Measurements from ENCODE around the gene B4GALT4.

The B4GALT4 gene

DNA sequence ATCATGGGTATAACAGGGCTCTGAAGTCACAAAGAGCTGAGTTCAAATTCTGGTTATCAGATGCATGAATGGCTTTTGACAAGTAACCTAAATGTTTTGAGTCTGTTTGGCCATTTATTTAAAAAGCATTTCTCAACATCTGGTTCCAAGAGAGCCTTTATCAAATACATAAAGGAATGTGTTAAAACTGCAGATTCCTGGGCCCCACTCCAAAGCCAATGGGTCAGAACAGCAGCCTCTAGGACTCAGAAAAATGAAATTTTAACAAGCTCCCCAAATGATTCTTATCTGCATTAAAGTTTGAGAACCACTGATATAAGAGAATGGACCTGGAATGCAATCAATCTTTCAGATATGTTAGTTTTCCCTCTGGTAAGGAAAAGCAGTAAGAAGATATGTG, 3.4 kb downstream of the B4GALT4 start:
- DNase-seq (ENCODE audit: low read depth in 1 of 2, low spot score in 1 of 2): no peak

DNA sequence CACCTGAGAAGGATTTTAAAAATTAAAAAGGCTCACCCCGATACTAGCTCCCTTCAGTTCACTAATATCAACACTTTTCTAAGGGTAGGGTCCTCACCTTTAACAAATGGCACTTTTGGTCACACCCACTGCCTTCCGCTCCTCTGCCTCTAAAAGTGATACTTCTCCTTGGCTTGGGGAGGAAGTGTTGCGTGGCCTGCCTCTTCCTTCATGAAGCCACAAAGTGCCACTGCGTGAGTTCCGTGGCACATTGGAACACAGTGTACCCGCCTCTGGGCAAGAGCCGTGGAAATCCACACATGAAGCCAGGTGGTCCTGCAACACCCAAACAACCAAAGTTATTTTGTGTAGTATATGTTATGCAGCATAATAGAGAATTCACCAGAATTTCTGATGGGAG, 3.9 kb downstream of the B4GALT4 start:
- no peak for DNase-seq (ENCODE audit: low read depth in 1 of 2, low spot score in 1 of 2)

DNA sequence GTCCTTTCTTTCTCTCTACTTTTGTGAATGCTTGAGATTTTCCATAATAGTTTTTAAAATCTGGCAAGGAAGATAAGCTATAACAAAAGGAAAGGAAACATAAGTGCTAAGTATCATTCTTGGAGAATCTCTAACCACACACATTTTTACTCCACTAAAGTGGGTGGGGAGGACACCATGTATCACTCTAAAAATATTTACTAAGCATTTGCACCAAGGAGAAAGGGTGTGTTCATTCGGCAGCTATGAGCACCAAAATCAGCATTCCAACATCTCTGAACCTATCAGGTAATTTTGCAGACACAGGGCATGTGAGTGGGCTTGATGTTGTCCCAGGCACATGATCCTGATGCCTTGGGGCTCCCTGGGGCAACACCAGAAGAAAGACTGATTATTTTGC, 5.5 kb downstream of the B4GALT4 start:
- DNase-seq (ENCODE audit: low read depth in 1 of 2, low spot score in 1 of 2): no peak

DNA sequence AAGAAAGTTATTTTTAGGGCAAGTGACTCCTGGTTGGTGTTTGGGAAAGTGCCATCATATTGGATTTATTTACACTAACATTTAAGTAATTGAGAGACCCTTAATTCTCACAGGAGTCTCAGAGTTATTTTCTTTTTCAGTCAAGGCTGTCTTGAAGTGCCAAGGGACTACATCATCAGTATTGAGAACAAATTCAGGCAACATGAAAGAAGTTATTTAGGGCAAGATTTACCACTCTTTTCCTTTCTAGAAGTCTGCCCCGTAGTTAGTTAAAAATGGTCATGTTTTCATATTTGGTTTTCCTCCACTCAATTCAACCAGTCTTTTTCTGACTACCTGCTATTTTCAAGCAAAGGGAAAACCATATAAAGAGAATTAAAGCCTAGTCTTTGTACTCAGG, 6.1 kb downstream of the B4GALT4 start:
- DNase-seq (ENCODE audit: low read depth in 1 of 2, low spot score in 1 of 2): no peak

DNA sequence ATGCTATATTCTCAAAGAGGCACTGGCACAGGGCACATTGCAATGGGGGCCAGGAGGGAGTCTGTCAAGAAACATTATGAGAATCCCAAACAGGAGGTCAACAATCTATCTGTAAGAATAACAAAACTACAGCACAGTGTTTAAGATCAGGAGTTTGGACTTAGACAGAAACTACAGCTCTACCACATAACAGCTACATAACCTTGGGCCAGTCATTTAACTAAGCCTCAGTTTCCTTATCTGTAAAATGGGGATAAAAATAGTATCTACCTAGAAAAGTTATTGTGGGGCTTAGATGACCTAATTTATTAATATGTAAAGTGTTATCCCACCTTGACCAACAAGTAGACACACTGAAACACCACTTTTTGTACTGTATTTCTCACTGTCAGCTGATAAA, 9.9 kb downstream of the B4GALT4 start:
- DNase-seq (ENCODE audit: low read depth in 1 of 2, low spot score in 1 of 2): no peak

DNA sequence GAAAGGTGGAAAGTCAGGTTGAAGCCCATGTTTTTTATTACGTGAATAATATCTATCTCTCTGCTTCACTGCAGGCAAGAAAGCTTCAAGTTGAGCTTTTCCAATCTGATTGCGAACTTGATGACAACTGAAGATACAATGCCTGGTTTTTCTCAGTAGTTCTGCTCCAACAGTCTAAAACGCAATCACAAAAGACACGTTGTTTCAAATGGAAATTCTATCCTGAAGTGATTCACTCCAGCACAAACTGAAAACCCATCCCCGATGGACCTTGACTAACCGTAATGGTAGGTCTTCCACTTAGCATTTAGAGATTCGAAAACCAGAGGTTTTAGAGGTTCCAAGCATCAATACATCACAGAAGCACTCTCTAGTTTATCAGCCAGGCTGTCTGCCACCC, 10.6 kb downstream of the B4GALT4 start:
- no peak for DNase-seq (ENCODE audit: low read depth in 1 of 2, low spot score in 1 of 2)

DNA sequence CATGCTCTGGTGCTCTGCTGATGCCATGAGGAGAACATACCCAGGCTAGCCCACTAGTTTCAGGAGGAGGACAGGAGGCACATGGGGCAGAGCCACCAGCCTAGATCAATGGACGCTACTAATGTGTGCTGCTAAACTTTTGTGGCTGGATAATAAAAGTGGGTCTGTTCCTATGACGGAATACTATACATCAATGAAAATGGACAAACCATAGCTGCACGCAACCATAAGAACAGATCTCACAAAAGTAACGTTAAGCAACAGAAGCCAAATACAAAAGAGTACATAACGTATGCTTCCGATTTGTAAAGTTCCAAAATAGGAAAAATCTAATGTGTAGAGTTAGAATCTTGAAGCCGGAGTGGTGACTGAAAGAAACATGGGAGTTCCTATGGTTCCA, 11.5 kb downstream of the B4GALT4 start:
- DNase-seq (ENCODE audit: low read depth in 1 of 2, low spot score in 1 of 2): no peak

DNA sequence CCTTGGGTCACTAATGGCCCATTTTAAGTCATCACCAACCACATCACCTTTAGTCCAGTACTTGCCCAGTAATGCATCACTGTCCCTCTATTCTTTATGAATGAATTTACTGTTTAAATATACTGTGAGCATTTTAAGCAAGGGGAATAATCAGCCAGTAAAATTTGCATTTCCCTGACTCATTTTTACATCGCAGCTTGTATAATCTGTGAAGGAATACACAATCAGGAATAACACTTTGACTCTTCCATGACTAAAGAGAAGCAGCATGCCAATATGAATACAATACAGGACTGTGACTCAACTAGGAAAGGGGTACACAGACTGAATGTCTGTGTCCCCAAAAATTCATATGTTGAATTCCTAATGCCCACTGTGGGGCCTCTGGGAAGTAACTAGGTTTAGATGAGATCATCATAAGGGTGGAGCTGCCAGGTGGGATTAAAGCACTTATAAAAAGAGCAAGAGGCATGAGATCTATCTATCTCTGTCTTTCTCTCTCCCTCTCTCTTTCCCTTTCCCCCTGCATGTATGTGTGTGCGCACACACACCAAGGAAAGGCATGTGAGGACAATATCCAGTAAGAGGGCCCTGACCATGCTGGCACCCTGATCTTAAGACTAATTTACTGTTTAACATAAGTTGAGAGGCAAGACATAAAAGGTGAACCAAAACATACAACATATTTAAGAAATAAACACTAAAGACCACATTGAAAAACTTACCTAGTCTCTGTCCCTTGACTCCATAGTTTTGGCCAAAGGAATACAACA, 12.1 kb downstream of the B4GALT4 start:
- DNase-seq (ENCODE audit: low read depth in 1 of 2, low spot score in 1 of 2): no peak

DNA sequence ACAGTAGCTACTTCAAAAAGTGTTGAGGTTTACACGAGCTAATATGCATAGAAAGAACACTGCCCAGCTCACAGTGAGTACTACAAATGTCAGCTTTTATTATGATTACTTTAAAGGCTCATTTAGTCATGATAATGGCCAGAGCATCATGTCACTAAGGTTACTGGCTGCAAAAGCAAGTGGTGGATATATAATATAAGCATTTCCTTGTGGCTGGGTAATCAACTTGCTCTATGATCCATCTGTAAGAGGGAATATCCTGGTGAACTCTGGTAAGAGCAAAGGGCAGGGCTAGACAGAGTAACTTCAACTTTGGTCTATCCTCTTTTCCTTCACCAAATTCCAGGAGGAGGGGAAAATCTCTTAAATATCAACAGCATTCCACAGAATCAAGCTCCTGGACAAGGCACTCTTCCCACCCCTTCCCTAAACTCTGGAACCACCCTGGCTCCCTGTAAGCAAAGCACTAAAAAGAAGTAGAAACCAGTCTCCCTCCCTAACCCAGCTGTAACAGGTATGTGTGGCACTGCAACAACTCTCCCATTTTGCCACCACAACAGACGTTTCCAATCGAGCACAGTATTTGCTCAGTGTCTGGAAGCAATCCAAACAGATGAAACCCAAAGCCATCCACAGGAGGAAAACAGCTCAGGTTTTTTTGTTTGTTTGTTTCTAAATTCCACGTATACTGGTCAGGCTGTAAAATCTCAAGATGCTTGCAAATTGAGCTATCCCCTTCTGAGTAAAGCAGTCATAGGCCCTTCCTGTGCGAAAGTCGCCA, 13.4 kb downstream of the B4GALT4 start:
- DNase-seq (ENCODE audit: low read depth in 1 of 2, low spot score in 1 of 2): no peak

DNA sequence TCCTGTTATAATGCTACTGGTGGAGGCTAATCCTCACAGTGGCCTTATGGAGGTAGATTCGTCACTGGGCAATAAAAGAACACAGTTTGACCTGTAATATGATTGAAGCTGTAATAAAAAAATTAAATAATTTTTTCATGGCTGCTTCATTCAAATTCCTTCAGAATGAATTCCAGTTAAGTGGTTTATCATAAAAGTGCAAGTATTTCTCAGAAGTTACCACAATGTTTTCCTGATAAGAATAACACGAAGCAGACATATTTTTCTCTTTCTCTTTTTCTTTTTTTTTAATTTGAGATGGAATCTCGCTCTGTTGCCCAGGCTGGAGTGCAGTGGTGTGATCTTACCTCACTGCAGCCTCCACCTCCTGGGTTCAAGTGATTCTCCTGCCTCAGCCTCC, 15.6 kb downstream of the B4GALT4 start:
- no peak for DNase-seq (ENCODE audit: low read depth in 1 of 2, low spot score in 1 of 2)

DNA sequence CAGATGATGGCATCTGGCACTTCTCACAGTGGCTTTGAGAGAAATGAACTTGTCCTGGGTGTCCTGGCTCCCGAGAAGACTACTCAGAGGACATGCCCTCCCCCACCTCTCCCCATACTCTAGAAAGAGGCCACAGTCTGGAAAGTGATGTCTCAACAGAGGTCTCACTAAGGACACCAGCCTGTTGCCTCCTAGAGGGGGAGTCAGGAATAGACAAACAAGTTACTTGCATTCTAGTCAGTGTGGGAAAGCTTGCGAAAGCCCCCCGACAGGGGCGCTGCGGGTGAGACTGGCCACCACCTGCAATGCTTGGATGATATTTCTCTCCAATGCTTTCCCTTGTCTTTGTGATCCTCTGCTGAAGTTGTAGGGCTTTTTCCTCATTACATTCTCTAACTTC, 17.2 kb downstream of the B4GALT4 start:
- no peak for DNase-seq (ENCODE audit: low read depth in 1 of 2, low spot score in 1 of 2)

DNA sequence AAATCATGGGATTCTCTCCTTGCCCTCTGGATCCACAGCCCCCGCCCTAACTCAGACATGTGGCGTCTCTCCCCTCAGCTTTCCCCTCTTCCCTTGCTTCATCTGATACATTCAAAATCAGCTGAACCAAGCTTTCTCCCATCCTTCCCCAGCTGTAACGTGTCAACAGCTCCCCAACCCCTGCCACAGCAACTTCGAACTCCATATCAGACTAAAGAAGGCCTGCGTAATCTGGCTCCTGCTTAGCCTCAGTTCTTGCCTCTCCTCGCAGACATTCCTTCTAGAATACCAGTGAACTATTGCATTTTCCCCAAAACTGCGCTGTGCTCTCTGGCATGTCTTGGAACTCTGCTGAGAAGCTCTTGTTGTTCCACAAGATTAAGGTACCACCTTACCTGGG, 18.3 kb downstream of the B4GALT4 start:
- DNase-seq (ENCODE audit: low read depth in 1 of 2, low spot score in 1 of 2): no peak

DNA sequence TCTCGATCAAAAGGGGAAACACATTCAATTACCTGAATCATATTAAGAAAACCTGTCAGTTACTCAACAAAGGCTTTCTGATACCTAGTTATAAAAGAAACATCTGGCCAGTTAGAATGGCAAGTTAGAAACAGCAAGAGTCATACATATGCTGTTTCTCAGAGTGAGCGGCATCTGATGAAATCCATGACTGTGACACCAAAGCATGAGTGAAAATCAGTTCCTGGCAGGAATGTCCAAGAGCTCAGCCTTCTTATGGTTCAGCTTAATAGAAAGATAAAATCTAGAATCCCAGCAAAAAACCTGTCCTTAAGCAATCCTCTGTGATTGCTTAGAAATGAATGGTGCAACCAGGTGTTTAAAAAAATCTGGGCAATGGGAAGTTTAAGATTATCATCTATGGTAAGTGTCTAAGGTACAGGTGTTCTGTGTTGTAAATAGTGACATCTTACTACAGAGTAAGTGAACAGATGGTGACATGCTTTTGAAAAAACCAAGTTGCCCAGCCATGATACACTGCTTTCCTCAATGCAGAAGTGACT, 18.8 kb downstream of the B4GALT4 start:
- no peak for DNase-seq (ENCODE audit: low read depth in 1 of 2, low spot score in 1 of 2)

DNA sequence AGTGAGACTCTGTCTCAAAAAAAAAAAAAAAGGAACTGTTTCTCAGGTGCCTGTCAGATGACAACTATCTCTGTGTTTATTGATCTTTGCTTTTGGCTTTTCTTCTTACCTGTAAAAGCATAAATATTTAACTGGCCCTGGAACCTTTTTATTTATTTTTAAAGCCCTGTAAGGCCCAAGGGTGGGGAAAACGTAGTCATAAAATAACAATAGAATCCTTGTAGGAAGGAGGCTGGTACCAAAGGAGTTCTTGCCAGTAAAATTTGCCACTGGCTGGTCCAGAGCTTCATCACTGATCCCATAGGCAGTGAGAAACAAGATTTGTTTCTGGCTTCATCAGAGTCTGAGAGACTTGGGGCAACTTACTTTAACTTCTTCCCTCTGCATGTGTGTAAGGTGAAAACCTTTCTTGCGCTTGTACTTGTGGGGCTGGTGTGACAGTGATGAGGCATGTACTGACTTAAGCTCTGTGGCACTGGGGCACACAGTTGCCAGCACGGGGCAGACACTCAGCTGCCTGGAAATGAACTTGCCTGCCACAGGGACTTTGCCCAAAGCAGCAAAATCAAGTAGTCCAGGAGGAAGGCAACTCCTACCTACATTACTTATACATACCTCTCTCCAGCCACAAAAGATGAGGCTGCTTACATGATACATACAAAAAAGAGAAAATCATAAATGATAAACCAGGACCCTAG, 19.6 kb downstream of the B4GALT4 start:
- DNase-seq (ENCODE audit: low read depth in 1 of 2, low spot score in 1 of 2): no peak

DNA sequence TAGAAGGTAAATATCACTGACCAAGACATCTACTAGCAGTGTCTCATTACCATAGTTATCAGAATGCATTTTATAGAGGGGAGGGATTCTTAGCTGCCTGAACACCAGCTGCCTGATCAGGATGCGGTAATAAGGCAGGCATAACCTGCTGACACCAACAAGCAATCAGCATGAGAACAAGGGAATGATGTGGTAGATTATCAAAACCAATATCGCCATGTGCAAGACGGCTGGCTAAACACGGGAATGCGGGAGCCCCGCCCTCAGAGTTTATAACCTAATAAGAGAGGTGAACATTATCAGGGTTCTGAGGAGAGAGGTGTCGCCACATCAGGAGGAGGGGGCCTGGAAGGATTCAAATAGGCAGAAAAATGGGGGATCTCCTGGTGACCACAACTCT, 20.5 kb downstream of the B4GALT4 start:
- no peak for DNase-seq (ENCODE audit: low read depth in 1 of 2, low spot score in 1 of 2)

DNA sequence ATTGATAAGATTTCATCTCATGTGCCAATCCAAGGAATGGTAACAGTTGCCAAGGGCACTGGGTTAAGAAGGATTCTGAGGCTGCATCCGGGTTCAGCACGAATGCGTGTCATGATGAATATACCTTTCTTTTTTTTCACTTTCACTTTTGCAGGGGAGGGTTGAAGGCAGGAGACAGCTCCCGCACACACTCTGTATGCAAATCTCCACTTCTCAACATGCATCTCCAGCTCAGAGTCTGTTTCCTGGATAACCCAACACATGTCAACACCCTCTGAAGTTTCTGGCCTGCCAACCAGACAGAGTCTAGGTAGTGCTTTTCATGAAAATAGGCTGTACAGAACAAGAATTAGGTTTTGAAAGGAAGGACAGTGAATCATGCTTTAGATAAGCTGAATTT, 21.6 kb downstream of the B4GALT4 start:
- DNase-seq (ENCODE audit: low read depth in 1 of 2, low spot score in 1 of 2): no peak

DNA sequence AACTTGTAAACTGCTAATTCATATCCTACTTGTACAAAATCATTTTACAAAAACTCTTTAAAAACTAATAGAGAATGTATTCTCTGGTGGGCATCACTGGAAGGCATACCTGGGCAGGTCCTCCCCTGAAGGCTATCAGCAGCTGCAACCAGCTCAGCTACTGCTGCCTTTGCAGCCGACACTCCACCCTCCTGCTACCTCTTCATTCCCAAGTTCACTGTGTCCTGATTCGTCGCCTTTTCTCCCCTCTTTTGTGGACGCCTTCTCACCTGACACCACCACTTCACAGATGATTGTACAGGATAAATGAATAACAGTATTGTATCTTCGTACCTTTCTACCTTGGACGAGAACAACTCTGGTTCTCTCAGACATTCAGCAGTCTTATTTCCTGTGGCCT, 28.9 kb downstream of the B4GALT4 start:
- DNase-seq (ENCODE audit: low read depth in 1 of 2, low spot score in 1 of 2): no peak

DNA sequence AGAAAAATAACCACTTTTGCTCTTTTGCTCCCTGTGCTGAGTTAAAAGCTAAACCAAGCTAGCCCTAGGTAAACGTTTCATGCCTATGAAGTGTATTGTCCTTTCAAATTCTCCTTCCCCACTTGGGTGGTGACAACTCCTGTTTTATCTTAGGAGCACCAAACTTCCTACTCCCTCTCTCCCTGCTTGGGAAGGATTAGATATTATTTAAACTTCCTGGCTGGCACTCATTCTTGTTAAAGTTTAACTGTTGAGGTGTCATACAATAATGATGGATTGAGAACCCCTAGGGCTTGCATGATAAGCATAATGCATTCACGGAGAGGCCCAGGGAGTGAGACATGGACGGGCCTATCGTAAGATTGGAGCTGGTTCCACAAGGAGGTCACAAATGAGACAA, 29.5 kb downstream of the B4GALT4 start:
- no peak for DNase-seq (ENCODE audit: low read depth in 1 of 2, low spot score in 1 of 2)

DNA sequence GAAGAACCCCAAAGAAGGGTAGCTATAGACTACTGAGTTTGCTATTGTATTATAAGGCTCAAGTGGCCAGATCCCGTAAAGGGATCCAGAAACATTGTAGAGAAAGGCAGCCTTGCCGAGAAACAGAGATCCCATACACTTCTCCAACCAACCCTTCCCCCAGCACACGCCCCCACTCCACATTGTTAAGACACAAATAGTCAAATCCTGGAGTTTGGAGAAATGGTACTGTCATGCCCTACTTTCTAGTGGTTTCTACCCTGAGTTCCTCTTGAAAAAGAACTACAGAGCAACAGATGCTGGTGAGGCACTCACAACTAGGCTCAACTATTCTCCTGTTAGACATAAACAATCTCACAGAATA, 33.2 kb downstream of the B4GALT4 start:
- DNase-seq (ENCODE audit: low read depth in 1 of 2, low spot score in 1 of 2): no peak

DNA sequence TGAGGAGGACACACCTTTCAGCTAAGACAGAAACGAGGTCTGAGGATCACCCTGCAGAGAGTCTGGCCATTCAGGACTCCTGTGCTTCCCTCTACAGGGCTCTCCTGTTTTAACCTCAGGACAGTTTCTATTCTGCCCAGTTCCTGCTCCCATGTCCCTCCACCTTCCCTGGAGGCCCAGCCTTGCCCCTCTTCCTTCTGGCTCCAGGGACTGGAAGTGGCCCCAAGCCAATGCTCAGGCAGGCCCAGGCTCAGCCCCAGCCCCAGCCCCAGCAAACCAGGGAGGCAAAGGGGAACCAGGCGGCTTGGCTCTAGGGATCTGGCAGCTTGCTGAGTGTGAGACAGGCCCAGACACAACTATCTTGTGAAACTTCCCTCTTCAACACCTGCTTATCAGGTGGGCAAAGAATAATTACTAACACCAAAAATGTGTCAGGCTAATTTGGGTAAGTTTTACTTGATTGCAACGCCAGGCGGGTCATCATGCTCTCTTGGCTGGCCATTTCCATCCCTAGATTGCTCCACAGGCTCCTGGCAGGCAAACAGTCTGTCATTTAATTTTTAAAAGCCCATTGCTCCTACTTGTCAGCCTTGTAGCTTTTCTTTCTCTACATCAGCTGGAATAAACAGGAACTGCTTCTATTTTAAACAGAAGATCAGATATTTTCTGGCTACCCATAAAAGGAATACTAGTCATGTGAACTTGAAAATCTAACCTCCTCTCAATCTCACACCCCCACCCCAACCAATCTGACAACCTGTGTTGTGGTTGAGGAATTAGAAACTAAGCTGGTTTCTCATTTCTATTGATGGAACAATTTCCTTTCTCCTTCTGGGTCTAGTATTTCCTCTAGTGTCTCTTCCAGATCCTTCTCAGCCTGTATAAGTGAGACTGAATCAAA, 33.8 kb downstream of the B4GALT4 start:
- DNase-seq (ENCODE audit: low read depth in 1 of 2, low spot score in 1 of 2): no peak

DNA sequence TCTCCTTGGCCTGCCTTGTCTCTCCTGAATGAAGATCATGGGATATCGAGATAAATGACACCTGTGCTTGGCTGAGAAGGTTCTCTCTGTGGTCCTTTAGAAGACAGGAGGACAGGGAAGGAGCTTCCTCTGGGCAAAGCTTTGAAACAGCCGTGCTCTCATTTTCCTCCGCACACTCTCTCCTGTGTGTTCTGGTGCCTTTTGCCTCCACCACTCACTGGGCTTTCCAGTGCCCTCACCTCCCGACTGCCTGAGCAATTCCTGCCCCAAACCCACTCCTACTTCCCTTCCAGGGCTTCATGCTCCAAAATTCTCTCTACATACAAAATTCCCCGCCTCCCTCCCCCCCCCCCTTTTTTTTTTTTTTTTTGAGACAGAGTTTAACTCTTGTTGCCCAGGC, 35.0 kb downstream of the B4GALT4 start:
- no peak for DNase-seq (ENCODE audit: low read depth in 1 of 2, low spot score in 1 of 2)

Data from activated CD4-positive, alpha-beta T cell treated with anti-CD3 and anti-CD28 coated beads, Interleukin-2, amount 50 U/mL, for 24 hours (primary cell).